A673 (cell line): ENCODE measurements around the gene KATNAL2. TPM values are rescaled to one million over a fixed set of nuclear protein-coding genes. Genes with fewer than 3 reads are reported as not detected.
"Not testable (repeated sequence)": the region's sequence is repeated elsewhere in the genome, so short reads cannot be mapped to it uniquely, and the experiment has no call there.

Source experiments
- BruUV-seq: library from RNA; stranded (reverse); fragments of 400-500 nt; replicated peaks from 2 replicates; lab custom pipeline; 2021; lab: Mats Ljungman, UMichigan
- CTCF ChIA-PET: fragments of 300-600 bp; sonication (Branson Sonifier 250); formaldehyde crosslinking; loops from one replicate; lab custom pipeline; 2022; ENCODE audit warnings: antibody characterized with exemption; lab: Charles Lee
- POLR2A ChIA-PET: fragments of 300-600 bp; sonication (Branson Sonifier 250); formaldehyde crosslinking; loops from one replicate; lab custom pipeline; 2022; ENCODE audit warnings: antibody characterized with exemption; ENCODE audit not compliant: low non-redundant PET; lab: Charles Lee
- DNase-seq: peaks from one replicate; pipeline ENCODE4 v3.0.0-alpha.2; 2015; ENCODE audit warnings: low spot score
- H3K27ac ChIP-seq: fragments of 200-600 bp; sonication (generic); 2 replicates; pipeline ENCODE4 v1.5.1; 2016; ENCODE audit warnings: mixed run types, low read depth, mild to moderate bottlenecking, mixed read lengths, antibody characterized with exemption, low read length; ENCODE audit not compliant: poor library complexity, severe bottlenecking
- H3K27me3 ChIP-seq: fragments of 200-600 bp; sonication (generic); replicated peaks from 2 replicates; pipeline ENCODE4 v1.6.1; 2017; ENCODE audit warnings: mixed run types, low read depth, mild to moderate bottlenecking, mixed read lengths, antibody characterized with exemption, low read length; ENCODE audit not compliant: insufficient read depth, poor library complexity
- H3K36me3 ChIP-seq: fragments of 200-600 bp; sonication (generic); 2 replicates; pipeline ENCODE4 v1.6.1; 2016; ENCODE audit warnings: mixed run types, mild to moderate bottlenecking, mixed read lengths, antibody characterized with exemption, low read length; ENCODE audit not compliant: insufficient read depth, poor library complexity, severe bottlenecking
- H3K4me1 ChIP-seq: fragments of 200-600 bp; sonication (generic); 2 replicates; pipeline ENCODE4 v1.6.1; 2017; ENCODE audit warnings: mixed run types, mild to moderate bottlenecking, mixed read lengths, antibody characterized with exemption, low read length; ENCODE audit not compliant: insufficient read depth, poor library complexity, severe bottlenecking
- H3K4me3 ChIP-seq: fragments of 200-600 bp; sonication (generic); 2 replicates; pipeline ENCODE4 v1.5.1; 2016; ENCODE audit warnings: low read depth, mixed run types, mild to moderate bottlenecking, mixed read lengths, low read length; ENCODE audit not compliant: poor library complexity, severe bottlenecking
- H3K9me3 ChIP-seq: fragments of 200-600 bp; sonication (generic); 2 replicates; pipeline ENCODE4 v1.6.1; 2016; ENCODE audit warnings: mixed run types, low read depth, mild to moderate bottlenecking, mixed read lengths, antibody characterized with exemption, low read length; ENCODE audit not compliant: poor library complexity, severe bottlenecking
- EZH2 ChIP-seq: fragments of 200-600 bp; sonication (generic); IDR thresholded peaks from 2 replicates; pipeline ENCODE4 v1.6.1; 2017; ENCODE audit warnings: borderline replicate concordance, low read depth, mild to moderate bottlenecking, mixed read lengths, antibody characterized with exemption, low read length; ENCODE audit not compliant: poor library complexity, severe bottlenecking
- intact Hi-C: fragments of 100-400 bp; cut with micrococcal nuclease; formaldehyde crosslinking; loops from one replicate; pipeline ENCODE4 v1.10.0; 2022; ENCODE audit not compliant: unreplicated experiment
- total RNA-seq: library from RNA; stranded (reverse); gene quantifications from 2 replicates; pipeline ENCODE4 v1.2.3, GENCODE V29; 2021
- TF ChIP-seq, protein P1 (sequence below): fragments of 300-800, 200-600 bp; sonication (generic); conservative IDR thresholded peaks from 2 replicates; pipeline ENCODE4 v1.5.1; 2017; ENCODE audit warnings: low read depth, mild to moderate bottlenecking, antibody characterized with exemption, low read length, moderate library complexity, mixed read lengths

The KATNAL2 gene
- total RNA-seq, 1 experiment from 2014 or later = 10.6 TPM

DNA sequence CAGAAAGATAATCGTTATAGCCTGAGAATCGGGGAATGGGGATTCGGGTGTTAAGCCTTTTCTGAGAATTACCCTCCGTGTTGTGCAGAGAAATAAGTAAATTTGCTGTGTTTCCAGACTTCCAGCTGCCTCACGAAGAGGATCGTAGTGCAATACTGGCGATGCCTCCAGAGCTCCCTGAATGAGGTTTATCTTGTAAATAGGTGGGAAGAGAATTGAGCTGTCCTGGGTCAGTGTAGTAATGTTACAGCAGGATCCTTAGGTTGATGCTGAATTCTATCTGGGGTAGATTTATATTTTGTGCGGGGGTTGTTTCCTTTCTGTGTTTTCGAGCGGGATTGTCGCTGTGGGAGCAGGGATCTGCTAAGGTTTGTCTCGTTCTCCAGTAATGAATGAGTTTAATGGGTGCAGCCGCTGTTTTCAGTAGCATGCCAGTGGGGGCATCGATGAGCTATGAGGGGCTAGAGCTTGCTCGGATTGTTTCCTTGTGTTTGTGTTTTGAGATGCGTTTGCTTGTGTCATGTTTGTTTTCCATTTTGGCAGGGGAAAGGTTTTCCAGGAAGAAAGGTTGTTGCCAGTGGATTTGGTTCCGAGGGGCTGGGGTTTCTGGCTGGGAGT is 108.3 kb downstream of the KATNAL2 start:
- H3K27ac ChIP-seq, POLR2A ChIA-PET, DNase-seq, H3K9me3 ChIP-seq, H3K4me3 ChIP-seq, H3K27me3 ChIP-seq, H3K36me3 ChIP-seq, intact Hi-C loops, H3K4me1 ChIP-seq, CTCF ChIA-PET: not testable (repeated sequence)
- TSS peak; percentile 51 for BruUV-seq

DNA sequence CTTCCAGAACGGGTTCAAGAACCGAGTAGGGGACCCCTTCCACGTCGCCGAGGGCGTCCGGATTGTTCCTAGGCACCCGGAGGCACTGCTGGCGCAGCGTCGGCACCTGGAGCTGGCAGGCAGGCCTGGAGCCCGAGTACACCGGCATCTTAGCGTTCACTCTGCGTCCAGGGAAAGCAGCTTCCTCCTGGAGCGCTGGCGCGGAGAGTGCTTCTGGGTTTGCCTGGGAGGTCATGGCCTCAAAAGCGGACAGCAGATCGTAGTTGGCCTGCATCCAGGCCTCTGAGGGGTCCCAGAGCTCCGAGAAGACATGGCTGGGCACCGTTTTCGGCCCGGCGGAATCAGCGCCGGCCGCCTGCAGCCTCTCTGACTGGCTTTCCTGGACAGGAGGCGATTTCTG is 111.3 kb downstream of the KATNAL2 start:
- BruUV-seq, H3K4me1 ChIP-seq, intact Hi-C loops, H3K27ac ChIP-seq, POLR2A ChIA-PET, CTCF ChIA-PET, H3K4me3 ChIP-seq, DNase-seq, H3K9me3 ChIP-seq, H3K36me3 ChIP-seq, H3K27me3 ChIP-seq: not testable (repeated sequence)

DNA sequence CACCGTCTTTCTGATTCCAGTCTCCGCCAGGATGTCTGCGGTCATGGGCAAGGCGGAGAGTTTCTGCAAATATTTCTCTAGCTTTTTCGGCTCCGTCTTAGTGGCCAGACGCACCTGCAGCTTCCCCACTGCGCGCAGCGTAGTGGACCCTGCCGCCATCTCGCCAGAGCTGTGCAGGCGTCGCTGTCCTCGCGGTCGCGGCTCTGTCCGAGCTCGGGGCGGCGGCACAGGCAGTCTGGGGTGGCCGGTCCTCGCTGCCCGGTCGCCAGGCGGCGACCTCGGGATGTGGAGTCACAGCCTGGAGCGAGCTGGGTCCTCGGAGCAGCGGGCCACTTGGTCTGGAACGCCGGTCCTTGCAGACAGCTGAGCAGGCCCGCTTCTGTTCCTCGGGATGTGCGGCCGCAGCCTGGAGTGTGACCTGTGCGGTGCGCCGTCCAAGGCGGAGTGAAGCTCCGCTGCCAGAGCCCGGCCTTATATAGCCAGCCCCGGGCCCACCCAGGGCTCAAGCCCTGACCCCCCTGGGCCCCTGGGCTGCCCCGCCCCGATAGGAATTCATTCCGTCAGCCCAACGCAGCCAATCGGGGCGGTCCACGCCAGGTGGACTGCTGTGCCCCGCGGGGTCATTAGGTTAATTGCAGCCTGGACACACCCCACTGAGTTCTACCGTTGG is 112.4 kb downstream of the KATNAL2 start:
- CTCF ChIA-PET, BruUV-seq: not testable (repeated sequence)

DNA sequence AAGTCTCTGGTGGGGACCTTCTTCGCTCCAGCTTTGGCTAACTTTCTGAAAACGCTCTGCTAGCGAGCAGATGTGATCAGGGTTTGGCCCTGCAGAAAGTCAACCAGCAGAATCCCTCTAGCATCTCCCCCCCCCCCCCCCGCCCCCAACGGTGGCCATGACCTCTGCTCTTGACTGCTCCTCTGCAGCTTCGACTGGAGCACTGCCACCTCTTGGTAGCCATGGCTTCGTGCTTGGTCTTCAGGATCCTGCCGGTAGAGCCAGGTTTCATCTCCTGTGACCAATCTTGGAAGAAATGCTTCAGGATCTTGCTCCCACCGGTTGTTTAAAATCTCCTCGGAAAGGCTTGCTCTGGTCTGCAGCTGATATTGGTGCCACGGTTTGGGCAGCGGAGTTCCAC is 113.5 kb downstream of the KATNAL2 start:
- H3K4me1 ChIP-seq, BruUV-seq, H3K36me3 ChIP-seq, H3K9me3 ChIP-seq, CTCF ChIA-PET, H3K27ac ChIP-seq, DNase-seq, H3K4me3 ChIP-seq, H3K27me3 ChIP-seq, POLR2A ChIA-PET, intact Hi-C loops: not testable (repeated sequence)

More for the DNA sequence above, 112.4 kb downstream of the KATNAL2 start:
- H3K27ac ChIP-seq, DNase-seq, H3K27me3 ChIP-seq, H3K9me3 ChIP-seq, POLR2A ChIA-PET, H3K36me3 ChIP-seq, H3K4me1 ChIP-seq, H3K4me3 ChIP-seq, intact Hi-C loops: not testable (repeated sequence)

DNA sequence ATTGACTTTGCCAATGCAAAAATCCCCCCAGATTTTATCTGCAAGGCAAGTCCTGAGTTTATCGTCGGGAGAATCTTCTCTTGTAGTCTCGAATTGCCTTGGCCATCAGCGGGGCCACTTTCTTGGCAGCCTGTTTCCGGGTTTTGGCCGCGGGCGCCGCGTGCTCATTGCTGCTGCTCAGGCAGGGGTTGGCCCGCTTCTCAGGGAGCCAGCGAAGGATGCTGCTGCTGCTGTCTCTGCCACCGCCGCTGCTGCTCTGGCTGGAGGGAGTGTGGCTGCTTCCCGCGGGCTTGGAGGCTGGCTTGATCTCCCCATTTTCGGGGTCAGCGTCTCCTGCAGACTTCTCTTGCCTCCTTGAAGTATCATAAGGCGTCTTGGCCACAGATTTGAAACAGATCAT is 115.5 kb downstream of the KATNAL2 start:
- no TSS peak for BruUV-seq

DNA sequence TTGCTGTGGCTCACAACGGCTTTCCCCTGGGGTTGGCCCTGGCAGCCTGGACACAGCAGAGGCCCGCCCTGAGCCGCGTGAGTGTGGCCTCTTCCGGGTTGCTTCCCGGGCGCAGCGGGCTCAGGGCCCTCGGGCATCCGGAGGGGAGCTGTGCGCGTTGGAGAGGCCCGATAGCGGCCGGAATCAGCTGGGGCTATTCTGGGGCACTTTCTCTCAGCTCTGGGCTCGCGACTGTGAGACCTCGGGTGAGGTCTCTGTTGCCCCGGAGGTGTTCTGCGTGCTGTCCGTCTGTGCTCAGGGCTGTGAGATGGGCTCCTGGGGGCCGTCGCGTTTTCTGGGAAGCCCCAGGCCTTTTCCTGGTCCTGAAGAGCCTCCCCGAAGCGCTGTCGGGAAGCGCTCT is 117.2 kb downstream of the KATNAL2 start:
- H3K36me3 ChIP-seq, H3K27me3 ChIP-seq, H3K4me3 ChIP-seq, H3K4me1 ChIP-seq, POLR2A ChIA-PET, intact Hi-C loops, BruUV-seq, DNase-seq, CTCF ChIA-PET, H3K9me3 ChIP-seq, H3K27ac ChIP-seq: not testable (repeated sequence)

More for the DNA sequence above, 115.5 kb downstream of the KATNAL2 start:
- DNase-seq = no peak
- no peaks in the 10 kb centered on the region for H3K4me1 ChIP-seq
- ChIA-PET CTCF (no interaction called here), POLR2A (no interaction called here)
- no peak overlapping the region for H3K27ac ChIP-seq
- H3K36me3 ChIP-seq = no peaks in the 10 kb centered on the region
- no peaks in the 10 kb centered on the region for H3K9me3 ChIP-seq
- TF ChIP-seq, protein P1, sequence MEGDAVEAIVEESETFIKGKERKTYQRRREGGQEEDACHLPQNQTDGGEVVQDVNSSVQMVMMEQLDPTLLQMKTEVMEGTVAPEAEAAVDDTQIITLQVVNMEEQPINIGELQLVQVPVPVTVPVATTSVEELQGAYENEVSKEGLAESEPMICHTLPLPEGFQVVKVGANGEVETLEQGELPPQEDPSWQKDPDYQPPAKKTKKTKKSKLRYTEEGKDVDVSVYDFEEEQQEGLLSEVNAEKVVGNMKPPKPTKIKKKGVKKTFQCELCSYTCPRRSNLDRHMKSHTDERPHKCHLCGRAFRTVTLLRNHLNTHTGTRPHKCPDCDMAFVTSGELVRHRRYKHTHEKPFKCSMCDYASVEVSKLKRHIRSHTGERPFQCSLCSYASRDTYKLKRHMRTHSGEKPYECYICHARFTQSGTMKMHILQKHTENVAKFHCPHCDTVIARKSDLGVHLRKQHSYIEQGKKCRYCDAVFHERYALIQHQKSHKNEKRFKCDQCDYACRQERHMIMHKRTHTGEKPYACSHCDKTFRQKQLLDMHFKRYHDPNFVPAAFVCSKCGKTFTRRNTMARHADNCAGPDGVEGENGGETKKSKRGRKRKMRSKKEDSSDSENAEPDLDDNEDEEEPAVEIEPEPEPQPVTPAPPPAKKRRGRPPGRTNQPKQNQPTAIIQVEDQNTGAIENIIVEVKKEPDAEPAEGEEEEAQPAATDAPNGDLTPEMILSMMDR = no peak
- TF ChIP-seq EZH2 = no peak
- no peaks in the 10 kb centered on the region for H3K27me3 ChIP-seq
- no peak overlapping the region for H3K4me3 ChIP-seq
- intact Hi-C loops = no loop called here
